Tibial nerve (tissue), 4 donors: ENCODE data around the gene NEDD4L. TPM values are rescaled to one million over a fixed set of nuclear protein-coding genes. Genes with fewer than 3 reads are reported as not detected.

ENCODE experiments used
- DNase-seq, 2 donors: peaks; one replicate each; pipeline ENCODE4 v3.0.0-alpha.2; 2019; ENCODE audit warnings: low spot score in 2 of 2
- H3K27ac ChIP-seq, 4 donors: fragments of 200-600 bp; sonication (generic) in 3 of 4; one replicate each; pipeline ENCODE4 v1.5.1; 2017 to 2019; ENCODE audit warnings: mild to moderate bottlenecking in 1 of 4
- H3K27me3 ChIP-seq, 2 donors: fragments of 200-600 bp; sonication (generic) in 1 of 2; one replicate each; pipeline versions ENCODE4 v1.5.1 to v1.6.0; 2017 to 2019
- H3K36me3 ChIP-seq, 3 donors: fragments of 200-600 bp; sonication (generic); one replicate each; pipeline ENCODE4 v1.5.1; 2018 to 2019
- H3K4me1 ChIP-seq, 4 donors: fragments of 200-600 bp; sonication (generic) in 3 of 4; one replicate each; pipeline ENCODE4 v1.5.1; 2017 to 2019
- H3K4me3 ChIP-seq, 4 donors: fragments of 200-600 bp; sonication (generic) in 3 of 4; one replicate each; pipeline ENCODE4 v1.5.1; 2017 to 2019; ENCODE audit warnings: mild to moderate bottlenecking in 1 of 4, moderate library complexity in 1 of 4
- H3K9me3 ChIP-seq, 4 donors: fragments of 200-600 bp; sonication (generic) in 3 of 4; one replicate each; pipeline ENCODE4 v1.5.1; 2017 to 2019
- CTCF ChIP-seq, 5 experiments: fragments of 200-600 bp in 3 of 5; fragments of 450-650 bp in 2 of 5; sonication (generic) in 3 of 5; IDR thresholded peaks; one replicate each; pipeline ENCODE4 v1.5.1; 2016 to 2019; ENCODE audit warnings: antibody characterized with exemption in 5 of 5, mild to moderate bottlenecking in 3 of 5, moderate library complexity in 2 of 5
- EP300 ChIP-seq, 2 donors: sonication (generic); formaldehyde crosslinking; IDR thresholded peaks; one replicate each; pipeline ENCODE4 v1.6.1; 2017; ENCODE audit warnings: antibody characterized with exemption in 2 of 2, mild to moderate bottlenecking in 1 of 2
- POLR2A ChIP-seq, 2 donors: fragments of 450-650 bp; IDR thresholded peaks; one replicate each; pipeline ENCODE4 v1.6.1; 2017; ENCODE audit warnings: antibody characterized with exemption in 2 of 2, mild to moderate bottlenecking in 2 of 2, moderate library complexity in 2 of 2
- WGBS, 2 donors: methylation state at CpG; one replicate each; pipeline ENCODE4 v1.1.5; 2018; 5-methylcytosine and 5-hydroxymethylcytosine counted together
- total RNA-seq, 4 donors: library from RNA; depleted of rRNA; stranded (reverse); fragments of >200 nt; gene quantifications; one replicate each; pipeline ENCODE4 v1.1.0, GENCODE V29; 2016

Gene NEDD4L
- total RNA-seq, 4 donors from 2014 or later = 15.3 to 59.9 (median 26.8) TPM

- TF ChIP-seq CTCF (IDR thresholded peaks at IDR 0.05) (peak in 4 of 5 experiments; percentile 3 to 34 (median 25)), EP300 (IDR thresholded peaks at IDR 0.05) (peak in 1 of 2 donors; percentile 30), POLR2A (IDR thresholded peaks at IDR 0.05) (peak in 1 of 2 donors; percentile 1)
- Histone ChIP-seq H3K27ac (peak overlapping the region; percentile 54 to 89 (median 86)), H3K9me3 (no peaks in the 10 kb centered on the region), H3K4me3 (peak overlapping the region; percentile 57 to 94 (median 77)), H3K27me3 (no peaks in the 10 kb centered on the region), H3K36me3 (no peaks in the 10 kb centered on the region), H3K4me1 (peaks cover 0 to 44% (median 0%) of the 10 kb centered on the region in 4 donors)
- DNase-seq = peak; percentile 18 to 19
- 1 to 2% methylated on average over 33 to 41 of the region's 94 CpGs for WGBS, 2 donors
Observed at GRCh38 chr18:58044370-58045241, 580 bp downstream of the NEDD4L start.

- H3K4me1 ChIP-seq = peaks cover 0 to 44% (median 0%) of the 10 kb centered on the region in 4 donors
- TF ChIP-seq CTCF (IDR thresholded peaks at IDR 0.05) = no peak
- TF ChIP-seq POLR2A (IDR thresholded peaks at IDR 0.05) = no peak
- TF ChIP-seq EP300 (IDR thresholded peaks at IDR 0.05) = no peak
- WGBS, 2 donors = 2 to 5% methylated on average over 33 of the region's 33 CpGs
- H3K27me3 ChIP-seq = no peaks in the 10 kb centered on the region
- H3K36me3 ChIP-seq = no peaks in the 10 kb centered on the region
- H3K9me3 ChIP-seq = no peaks in the 10 kb centered on the region
- peak overlapping the region; percentile 54 to 89 (median 86) for H3K27ac ChIP-seq
- peak overlapping the region; percentile 57 to 94 (median 77) for H3K4me3 ChIP-seq
- DNase-seq = no peak
Observed at GRCh38 chr18:58045242-58046092, 1.4 kb downstream of the NEDD4L start.

- Histone ChIP-seq H3K27me3 (no peaks in the 10 kb centered on the region), H3K9me3 (no peaks in the 10 kb centered on the region), H3K4me1 (peaks cover 0 to 44% (median 0%) of the 10 kb centered on the region in 4 donors), H3K4me3 (peak overlapping the region; percentile 57 to 94 (median 77)), H3K27ac (peak overlapping the region in 3 of 4 donors; percentile 83 to 89 (median 89)), H3K36me3 (no peaks in the 10 kb centered on the region)
- TF ChIP-seq EP300 (IDR thresholded peaks at IDR 0.05) (no peak), POLR2A (IDR thresholded peaks at IDR 0.05) (no peak)
- WGBS, 2 donors = 25 to 34% methylated on average over 9 of the region's 9 CpGs
- no peak for DNase-seq
Observed at GRCh38 chr18:58046093-58046793, 2.2 kb downstream of the NEDD4L start.

GRCh38 chr18:58046794-58047555 is 2.9 kb downstream of the NEDD4L start:
- WGBS, 2 donors = 71 to 72% methylated on average over 12 of the region's 12 CpGs
- peaks cover 0 to 44% (median 0%) of the 10 kb centered on the region in 4 donors for H3K4me1 ChIP-seq

More at GRCh38 chr18:58046794-58047555, 2.9 kb downstream of the NEDD4L start:
- Histone ChIP-seq H3K36me3 (no peaks in the 10 kb centered on the region), H3K4me3 (no peak overlapping the region), H3K9me3 (no peaks in the 10 kb centered on the region), H3K27me3 (no peaks in the 10 kb centered on the region), H3K27ac (peak overlapping the region in 2 of 4 donors; percentile 89)
- DNase-seq = no peak
- TF ChIP-seq EP300 (IDR thresholded peaks at IDR 0.05) = no peak
- TF ChIP-seq CTCF (IDR thresholded peaks at IDR 0.05) = no peak
- no peak for TF ChIP-seq POLR2A (IDR thresholded peaks at IDR 0.05)
